Measurements from ENCODE around the gene PA2G4. TPM values are rescaled to one million over a fixed set of nuclear protein-coding genes. Genes with fewer than 3 reads are reported as not detected.

The PA2G4 gene
- polyA plus RNA-seq, 1 donor (not counting 4 experiments of a cell fraction or from before 2014, with no cell fraction given), result 480 TPM

DNA sequence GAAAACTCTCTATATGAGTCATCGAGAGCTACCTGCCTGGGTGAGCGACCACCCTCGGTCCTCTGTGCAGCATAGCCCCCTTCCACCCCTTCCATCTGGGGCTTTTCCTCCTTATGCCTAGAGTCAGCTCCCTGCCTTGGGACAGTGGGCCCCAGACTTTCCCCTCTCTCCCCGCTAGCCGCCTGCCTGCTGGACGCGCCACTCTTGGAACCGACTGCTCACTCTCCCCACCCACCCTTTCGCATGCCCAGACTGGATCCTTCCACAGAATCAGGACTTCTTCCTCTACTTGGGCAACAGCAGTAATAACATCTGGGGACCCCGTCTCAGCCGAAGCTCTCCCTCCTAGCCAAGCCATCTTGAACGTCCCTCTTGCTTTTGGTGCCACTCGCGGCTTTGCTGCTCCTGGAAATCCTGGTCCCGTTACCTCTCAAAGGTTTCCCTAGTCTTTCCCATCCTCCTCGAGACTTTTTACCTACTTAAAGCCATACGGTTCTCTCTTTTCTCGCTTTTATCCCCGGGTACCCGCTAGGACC, 24.4 kb downstream of the PA2G4 start:
- no peaks in the 10 kb centered on the region for H4K20me1 ChIP-seq (ENCODE audit: control insufficient read depth, extremely low read depth, insufficient read depth, low read length)
- H3K36me3 ChIP-seq (ENCODE audit: control insufficient read depth in 2 of 2, extremely low read depth in 1 of 2, insufficient read depth in 2 of 2, low read length in 2 of 2), result peaks cover 25 to 27% of the 10 kb centered on the region in 2 experiments
- peak overlapping the region; percentile 83 to 96 (median 94) for H3K4me3 ChIP-seq (ENCODE audit: control insufficient read depth in 2 of 3, extremely low read depth in 1 of 3, insufficient read depth in 2 of 3, low read depth in 1 of 3, low read length in 3 of 3)
- no peak for DNase-seq (ENCODE audit: low read depth, low spot score)
- peaks cover 21% of the 10 kb centered on the region for H3K4me1 ChIP-seq (ENCODE audit: control insufficient read depth, extremely low read depth, insufficient read depth, low read length)
- H3K9me3 ChIP-seq (ENCODE audit: control insufficient read depth, low read depth, low read length), result no peaks in the 10 kb centered on the region
- peak overlapping the region; percentile 66 for H2AFZ ChIP-seq (ENCODE audit: control insufficient read depth, low read length)
- TF ChIP-seq, protein P1, sequence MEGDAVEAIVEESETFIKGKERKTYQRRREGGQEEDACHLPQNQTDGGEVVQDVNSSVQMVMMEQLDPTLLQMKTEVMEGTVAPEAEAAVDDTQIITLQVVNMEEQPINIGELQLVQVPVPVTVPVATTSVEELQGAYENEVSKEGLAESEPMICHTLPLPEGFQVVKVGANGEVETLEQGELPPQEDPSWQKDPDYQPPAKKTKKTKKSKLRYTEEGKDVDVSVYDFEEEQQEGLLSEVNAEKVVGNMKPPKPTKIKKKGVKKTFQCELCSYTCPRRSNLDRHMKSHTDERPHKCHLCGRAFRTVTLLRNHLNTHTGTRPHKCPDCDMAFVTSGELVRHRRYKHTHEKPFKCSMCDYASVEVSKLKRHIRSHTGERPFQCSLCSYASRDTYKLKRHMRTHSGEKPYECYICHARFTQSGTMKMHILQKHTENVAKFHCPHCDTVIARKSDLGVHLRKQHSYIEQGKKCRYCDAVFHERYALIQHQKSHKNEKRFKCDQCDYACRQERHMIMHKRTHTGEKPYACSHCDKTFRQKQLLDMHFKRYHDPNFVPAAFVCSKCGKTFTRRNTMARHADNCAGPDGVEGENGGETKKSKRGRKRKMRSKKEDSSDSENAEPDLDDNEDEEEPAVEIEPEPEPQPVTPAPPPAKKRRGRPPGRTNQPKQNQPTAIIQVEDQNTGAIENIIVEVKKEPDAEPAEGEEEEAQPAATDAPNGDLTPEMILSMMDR (optimal IDR thresholded peaks at IDR 0.05 in 1 of 3, IDR thresholded peaks at IDR 0.05 in 1 of 3, conservative IDR thresholded peaks at IDR 0.05 in 1 of 3; ENCODE audit: extremely low read depth in 1 of 3, insufficient read depth in 2 of 3, low read length in 3 of 3), result no peak
- no peak for TF ChIP-seq EZH2 (IDR thresholded peaks at IDR 0.05; ENCODE audit: low read length)
- FAIRE-seq, result no peak
- dilution Hi-C loops (cut with MboI; ENCODE audit: extremely low pct_ligation_motif_present, low sequenced_read_pairs), result loop anchor here (10.0 kb wide), 1 partner anchor 46 kb away; no protein-coding TSS in a partner anchor
- peak overlapping the region; percentile 91 for H3K9ac ChIP-seq (ENCODE audit: control insufficient read depth, extremely low read depth, insufficient read depth, low read length)
- H3K27me3 ChIP-seq (ENCODE audit: control insufficient read depth, extremely low read depth, insufficient read depth, low read length), result no peaks in the 10 kb centered on the region
- H3K79me2 ChIP-seq (ENCODE audit: control insufficient read depth, insufficient read depth, low read length), result peaks cover 21% of the 10 kb centered on the region
- no peaks in the 10 kb centered on the region for H3K9me1 ChIP-seq (ENCODE audit: control insufficient read depth, extremely low read depth, insufficient read depth, low read length)
- peak overlapping the region; percentile 95 for H3K4me2 ChIP-seq (ENCODE audit: control insufficient read depth, extremely low read depth, insufficient read depth, low read depth, low read length)
- peak overlapping the region; percentile 86 for H3K27ac ChIP-seq (ENCODE audit: control insufficient read depth, insufficient read depth, low read length)

GRCh38 chr12:56129206-56129941, 25.0 kb downstream of the PA2G4 start:
- dilution Hi-C loops (cut with MboI; ENCODE audit: extremely low pct_ligation_motif_present, low sequenced_read_pairs), result loop anchor here (10.0 kb wide), 1 partner anchor 45 kb away; no protein-coding TSS in a partner anchor
- Histone ChIP-seq H3K4me1 (ENCODE audit: control insufficient read depth, extremely low read depth, insufficient read depth, low read length) (peaks cover 21% of the 10 kb centered on the region), H3K36me3 (ENCODE audit: control insufficient read depth in 2 of 2, extremely low read depth in 1 of 2, insufficient read depth in 2 of 2, low read length in 2 of 2) (peaks cover 32% of the 10 kb centered on the region in 2 experiments), H3K27ac (ENCODE audit: control insufficient read depth, insufficient read depth, low read length) (peak overlapping the region; percentile 86), H3K9me3 (ENCODE audit: control insufficient read depth, low read depth, low read length) (no peaks in the 10 kb centered on the region), H3K9ac (ENCODE audit: control insufficient read depth, extremely low read depth, insufficient read depth, low read length) (peak overlapping the region; percentile 91), H3K4me2 (ENCODE audit: control insufficient read depth, extremely low read depth, insufficient read depth, low read depth, low read length) (peak overlapping the region; percentile 95), H3K27me3 (ENCODE audit: control insufficient read depth, extremely low read depth, insufficient read depth, low read length) (no peaks in the 10 kb centered on the region), H3K79me2 (ENCODE audit: control insufficient read depth, insufficient read depth, low read length) (peaks cover 21% of the 10 kb centered on the region), H2AFZ (ENCODE audit: control insufficient read depth, low read length) (peak overlapping the region; percentile 19), H3K9me1 (ENCODE audit: control insufficient read depth, extremely low read depth, insufficient read depth, low read length) (no peaks in the 10 kb centered on the region), H3K4me3 (ENCODE audit: control insufficient read depth in 2 of 3, extremely low read depth in 1 of 3, insufficient read depth in 2 of 3, low read depth in 1 of 3, low read length in 3 of 3) (peak overlapping the region; percentile 83 to 96 (median 94)), H4K20me1 (ENCODE audit: control insufficient read depth, extremely low read depth, insufficient read depth, low read length) (no peaks in the 10 kb centered on the region)
- TF ChIP-seq, protein P1 (optimal IDR thresholded peaks at IDR 0.05 in 1 of 3, IDR thresholded peaks at IDR 0.05 in 1 of 3, conservative IDR thresholded peaks at IDR 0.05 in 1 of 3; ENCODE audit: extremely low read depth in 1 of 3, insufficient read depth in 2 of 3, low read length in 3 of 3), result no peak
- TF ChIP-seq EZH2 (IDR thresholded peaks at IDR 0.05; ENCODE audit: low read length), result no peak
- FAIRE-seq, result no peak
- DNase-seq (ENCODE audit: low read depth, low spot score), result no peak

All from keratinocyte (primary cell).